GM12878 (cell line): ENCODE data around the gene OSBPL3. TPM values are rescaled to one million over a fixed set of nuclear protein-coding genes. Genes with fewer than 3 reads are reported as not detected.
A peak's percentile ranks its signal among the peaks of the same experiment; 100 is the strongest.

Experiments
- CEBPB ChIP-seq, 2 experiments: fragments of 150-350 bp in 1 of 2; IDR thresholded peaks; 2 replicates each; pipeline ENCODE4 v1.6.1; 2012 to 2014; ENCODE audit warnings: low read depth in 2 of 2, low read length in 2 of 2, borderline replicate concordance in 1 of 2, inconsistent platforms in 1 of 2
- CREB1 ChIP-seq: IDR thresholded peaks from 2 replicates; pipeline ENCODE4 v1.6.1; 2012; ENCODE audit warnings: low read depth, mild to moderate bottlenecking, inconsistent platforms
- CREM ChIP-seq: IDR thresholded peaks from 2 replicates; pipeline ENCODE4 v1.6.1; 2014; ENCODE audit warnings: antibody characterized with exemption, low read depth
- DPF2 ChIP-seq: fragments of 450-650 bp; IDR thresholded peaks from 2 replicates; pipeline ENCODE4 v1.6.1; 2017; ENCODE audit warnings: mild to moderate bottlenecking
- FOXM1 ChIP-seq: IDR thresholded peaks from 2 replicates; pipeline ENCODE4 v1.6.1; 2012; ENCODE audit warnings: low read depth, mild to moderate bottlenecking, inconsistent platforms, low read length, moderate library complexity
- GABPA ChIP-seq: IDR thresholded peaks from 2 replicates; pipeline ENCODE4 v1.6.1; 2014; ENCODE audit warnings: antibody characterized with exemption, low read depth, mild to moderate bottlenecking, inconsistent platforms
- HDAC2 ChIP-seq: fragments of 200-600 bp; sonication (generic); IDR thresholded peaks from 2 replicates; pipeline ENCODE4 v1.6.1; 2017
- KLF5 ChIP-seq: fragments of 450-650 bp; IDR thresholded peaks from 2 replicates; pipeline ENCODE4 v1.6.1; 2014; ENCODE audit warnings: mild to moderate bottlenecking; ENCODE audit not compliant: partially characterized antibody
- MEF2A ChIP-seq: IDR thresholded peaks from 2 replicates; pipeline ENCODE4 v1.6.1; 2011; ENCODE audit warnings: low read depth, mild to moderate bottlenecking, low read length, moderate library complexity; ENCODE audit not compliant: insufficient read depth
- POLR2A ChIP-seq: IDR thresholded peaks from 2 replicates; pipeline ENCODE4 v1.6.1; 2011; ENCODE audit warnings: low read depth, mild to moderate bottlenecking, low read length
- RUNX3 ChIP-seq: IDR thresholded peaks from 2 replicates; pipeline ENCODE4 v1.6.1; 2012; ENCODE audit warnings: low read length, inconsistent platforms
- SIX5 ChIP-seq: IDR thresholded peaks from 2 replicates; pipeline ENCODE4 v1.6.1; 2011; ENCODE audit warnings: mild to moderate bottlenecking, low read depth, low read length, moderate library complexity; ENCODE audit not compliant: severe bottlenecking
- YY1 ChIP-seq: IDR thresholded peaks from 2 replicates; pipeline ENCODE4 v1.6.1; 2011; ENCODE audit warnings: low read depth, mild to moderate bottlenecking, low read length
- polyA plus RNA-seq, 11 experiments: library from polyadenylated mRNA; depleted of rRNA in 4 of 11; unstranded in 6 of 11; stranded (reverse) in 5 of 11; fragments of >200 nt; fragmentation: Nextera tagmentation in 4 of 11; fragmentation: Illumina TruSeq in 1 of 11; extraction: Ambion mirVana in 4 of 11; extraction: Trizol in 1 of 11; gene quantifications; 1 replicate in 1 of 11; 2 replicates in 10 of 11; pipeline versions ENCODE4 v1.2.1 to v1.2.3, GENCODE V29; 2011 to 2016; ENCODE audit warnings: inconsistent platforms in 2 of 11, missing spikeins in 2 of 11, low read depth in 1 of 11
- total RNA-seq, 4 experiments: library from RNA; depleted of rRNA in 3 of 4; stranded (reverse); fragments of >200 nt in 3 of 4; fragmentation: Illumina TruSeq in 1 of 4; extraction: Trizol in 1 of 4; gene quantifications; 2 replicates each; pipeline versions ENCODE4 v1.2.1 to v1.2.3, GENCODE V29; 2013 to 2021
- TF ChIP-seq, protein P1 (sequence below): fragments of 150-350 bp; IDR thresholded peaks from 2 replicates; pipeline ENCODE4 v1.6.1; 2016; ENCODE audit warnings: low read depth, low read length
- TF ChIP-seq, protein P2 (sequence below): IDR thresholded peaks from 2 replicates; pipeline ENCODE4 v1.6.1; 2011; ENCODE audit warnings: borderline replicate concordance, low read depth, mild to moderate bottlenecking, moderate library complexity, mixed read lengths, low read length; ENCODE audit not compliant: insufficient read depth; ENCODE audit errors: extremely low read length
- TF ChIP-seq, protein P3 (sequence below): IDR thresholded peaks from 2 replicates; pipeline ENCODE4 v1.6.1; 2012; ENCODE audit warnings: low read length, inconsistent platforms

OSBPL3 gene
- total and polyA plus RNA-seq, 10 of the 15 experiments (the other 5 are each of a cell fraction or from before 2014, with no cell fraction given), result 6.1 to 46.6 (median 27.0) TPM

DNA sequence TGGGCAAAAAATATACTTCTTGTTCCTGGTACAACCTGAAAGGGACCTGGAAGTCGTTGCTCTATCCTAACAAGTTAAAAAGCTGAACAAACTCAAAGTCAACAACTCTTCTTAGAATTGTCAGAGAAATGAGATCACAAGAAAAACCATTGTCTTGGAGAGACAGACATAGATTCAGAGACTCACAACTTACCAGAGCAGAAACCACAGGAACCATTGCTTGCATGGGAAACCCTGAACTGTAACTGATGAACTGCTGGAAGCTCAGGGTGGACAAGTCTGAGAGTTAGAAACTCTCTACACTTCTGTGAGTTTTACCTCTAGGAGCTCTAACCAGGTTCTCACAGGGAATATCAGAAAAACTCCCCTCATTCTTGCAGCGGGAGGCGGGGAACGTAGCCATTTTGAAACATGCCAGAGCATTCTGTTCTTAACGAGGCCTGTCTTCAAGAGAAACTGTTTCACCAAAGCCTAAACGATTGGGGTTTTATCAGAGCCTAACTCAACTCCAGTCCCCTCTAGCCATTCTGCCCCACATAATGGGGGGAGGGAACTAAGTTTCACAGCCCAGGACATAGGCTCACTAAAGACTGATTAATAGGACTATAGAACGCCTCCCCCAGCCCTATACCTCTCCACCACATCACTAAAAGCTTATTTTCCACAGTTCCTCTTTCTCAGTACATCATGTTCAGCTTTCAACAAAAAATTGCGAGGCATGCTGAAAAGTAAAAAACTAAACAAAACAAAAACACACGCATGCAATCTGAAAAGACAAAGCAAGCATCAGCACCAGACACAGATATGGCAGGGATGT, 210.8 kb downstream of the OSBPL3 start (continued):
- TF ChIP-seq, protein P1, sequence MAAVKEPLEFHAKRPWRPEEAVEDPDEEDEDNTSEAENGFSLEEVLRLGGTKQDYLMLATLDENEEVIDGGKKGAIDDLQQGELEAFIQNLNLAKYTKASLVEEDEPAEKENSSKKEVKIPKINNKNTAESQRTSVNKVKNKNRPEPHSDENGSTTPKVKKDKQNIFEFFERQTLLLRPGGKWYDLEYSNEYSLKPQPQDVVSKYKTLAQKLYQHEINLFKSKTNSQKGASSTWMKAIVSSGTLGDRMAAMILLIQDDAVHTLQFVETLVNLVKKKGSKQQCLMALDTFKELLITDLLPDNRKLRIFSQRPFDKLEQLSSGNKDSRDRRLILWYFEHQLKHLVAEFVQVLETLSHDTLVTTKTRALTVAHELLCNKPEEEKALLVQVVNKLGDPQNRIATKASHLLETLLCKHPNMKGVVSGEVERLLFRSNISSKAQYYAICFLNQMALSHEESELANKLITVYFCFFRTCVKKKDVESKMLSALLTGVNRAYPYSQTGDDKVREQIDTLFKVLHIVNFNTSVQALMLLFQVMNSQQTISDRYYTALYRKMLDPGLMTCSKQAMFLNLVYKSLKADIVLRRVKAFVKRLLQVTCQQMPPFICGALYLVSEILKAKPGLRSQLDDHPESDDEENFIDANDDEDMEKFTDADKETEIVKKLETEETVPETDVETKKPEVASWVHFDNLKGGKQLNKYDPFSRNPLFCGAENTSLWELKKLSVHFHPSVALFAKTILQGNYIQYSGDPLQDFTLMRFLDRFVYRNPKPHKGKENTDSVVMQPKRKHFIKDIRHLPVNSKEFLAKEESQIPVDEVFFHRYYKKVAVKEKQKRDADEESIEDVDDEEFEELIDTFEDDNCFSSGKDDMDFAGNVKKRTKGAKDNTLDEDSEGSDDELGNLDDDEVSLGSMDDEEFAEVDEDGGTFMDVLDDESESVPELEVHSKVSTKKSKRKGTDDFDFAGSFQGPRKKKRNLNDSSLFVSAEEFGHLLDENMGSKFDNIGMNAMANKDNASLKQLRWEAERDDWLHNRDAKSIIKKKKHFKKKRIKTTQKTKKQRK, result no peak
- no peak for TF ChIP-seq GABPA
- TF ChIP-seq, protein P2, sequence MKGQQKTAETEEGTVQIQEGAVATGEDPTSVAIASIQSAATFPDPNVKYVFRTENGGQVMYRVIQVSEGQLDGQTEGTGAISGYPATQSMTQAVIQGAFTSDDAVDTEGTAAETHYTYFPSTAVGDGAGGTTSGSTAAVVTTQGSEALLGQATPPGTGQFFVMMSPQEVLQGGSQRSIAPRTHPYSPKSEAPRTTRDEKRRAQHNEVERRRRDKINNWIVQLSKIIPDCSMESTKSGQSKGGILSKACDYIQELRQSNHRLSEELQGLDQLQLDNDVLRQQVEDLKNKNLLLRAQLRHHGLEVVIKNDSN, result no peak
- no peak for TF ChIP-seq CREB1
- TF ChIP-seq KLF5, result no peak
- TF ChIP-seq SIX5, result no peak
- TF ChIP-seq YY1, result peak; percentile 72
- TF ChIP-seq DPF2, result no peak
- TF ChIP-seq HDAC2, result no peak
- TF ChIP-seq POLR2A, result no peak
- TF ChIP-seq, protein P3, sequence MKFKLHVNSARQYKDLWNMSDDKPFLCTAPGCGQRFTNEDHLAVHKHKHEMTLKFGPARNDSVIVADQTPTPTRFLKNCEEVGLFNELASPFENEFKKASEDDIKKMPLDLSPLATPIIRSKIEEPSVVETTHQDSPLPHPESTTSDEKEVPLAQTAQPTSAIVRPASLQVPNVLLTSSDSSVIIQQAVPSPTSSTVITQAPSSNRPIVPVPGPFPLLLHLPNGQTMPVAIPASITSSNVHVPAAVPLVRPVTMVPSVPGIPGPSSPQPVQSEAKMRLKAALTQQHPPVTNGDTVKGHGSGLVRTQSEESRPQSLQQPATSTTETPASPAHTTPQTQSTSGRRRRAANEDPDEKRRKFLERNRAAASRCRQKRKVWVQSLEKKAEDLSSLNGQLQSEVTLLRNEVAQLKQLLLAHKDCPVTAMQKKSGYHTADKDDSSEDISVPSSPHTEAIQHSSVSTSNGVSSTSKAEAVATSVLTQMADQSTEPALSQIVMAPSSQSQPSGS, result 0 out of 2 replicates have a peak, but pooled peaks have one; percentile 39
- peak; percentile 20; the same call in 1 of the 2 replicates for TF ChIP-seq CREM
- TF ChIP-seq CEBPB (IDR thresholded peaks at IDR 0.05; ENCODE audit: borderline replicate concordance in 1 of 2, low read depth in 2 of 2, low read length in 2 of 2), result no peak; a peak in 1 of 4 replicates
- no peak for TF ChIP-seq FOXM1
- no peak for TF ChIP-seq MEF2A
- peak; percentile 92 for TF ChIP-seq RUNX3
